H9 (cell line): ENCODE data around the gene APP. TPM values are rescaled to one million over a fixed set of nuclear protein-coding genes. Genes with fewer than 3 reads are reported as not detected.

ENCODE experiments used
- DNase-seq: peaks from one replicate; pipeline ENCODE4 v3.0.0-alpha.2; 2017
- H2AFZ ChIP-seq: one replicate; pipeline ENCODE4 v1.6.1; 2013; ENCODE audit warnings: mild to moderate bottlenecking, low read length, control low read depth, moderate library complexity
- H2AK5ac ChIP-seq: 2 replicates; pipeline ENCODE4 v1.6.1; 2013; ENCODE audit warnings: low read length, control low read depth, mixed read lengths; ENCODE audit not compliant: insufficient read length
- H2BK120ac ChIP-seq: one replicate; pipeline ENCODE4 v1.6.1; 2013; ENCODE audit warnings: low read depth, mild to moderate bottlenecking, low read length, control low read depth, inconsistent platforms; ENCODE audit not compliant: poor library complexity, severe bottlenecking
- H2BK12ac ChIP-seq: 2 replicates; pipeline ENCODE4 v1.6.1; 2013; ENCODE audit warnings: low read length, control low read depth, mixed read lengths, low read depth; ENCODE audit not compliant: insufficient read length
- H2BK15ac ChIP-seq: 2 replicates; pipeline ENCODE4 v1.6.1; 2013; ENCODE audit warnings: low read depth, low read length, control low read depth
- H2BK20ac ChIP-seq: one replicate; pipeline ENCODE4 v1.6.1; 2013; ENCODE audit warnings: low read depth, mild to moderate bottlenecking, low read length, control low read depth, inconsistent platforms; ENCODE audit not compliant: poor library complexity, severe bottlenecking
- H2BK5ac ChIP-seq: 2 replicates; pipeline ENCODE4 v1.6.1; 2013; ENCODE audit warnings: low read length, control low read depth, mixed read lengths; ENCODE audit not compliant: insufficient read length
- H3K14ac ChIP-seq: 2 replicates; pipeline ENCODE4 v1.6.1; 2013; ENCODE audit warnings: low read length, control low read depth; ENCODE audit not compliant: insufficient read depth
- H3K18ac ChIP-seq: 2 replicates; pipeline ENCODE4 v1.6.1; 2013; ENCODE audit warnings: low read depth, mild to moderate bottlenecking, mixed read lengths, low read length, control low read depth; ENCODE audit not compliant: insufficient read length
- H3K23ac ChIP-seq: 2 replicates; pipeline ENCODE4 v1.6.1; 2013; ENCODE audit warnings: low read length, control low read depth, mixed read lengths, low read depth; ENCODE audit not compliant: insufficient read length
- H3K23me2 ChIP-seq: 2 replicates; pipeline ENCODE4 v1.6.1; 2013; ENCODE audit warnings: low read depth, mild to moderate bottlenecking, mixed read lengths, low read length, control low read depth; ENCODE audit not compliant: insufficient read length, poor library complexity, severe bottlenecking
- H3K27ac ChIP-seq: 2 replicates; pipeline ENCODE4 v1.5.1; 2013; ENCODE audit warnings: low read length, control low read depth, mixed read lengths, low read depth; ENCODE audit not compliant: insufficient read length
- H3K27me3 ChIP-seq: 2 replicates; pipeline ENCODE4 v1.6.1; 2013; ENCODE audit warnings: low read length, control low read depth, inconsistent platforms; ENCODE audit not compliant: insufficient read depth
- H3K4ac ChIP-seq: 2 replicates; pipeline ENCODE4 v1.6.1; 2013; ENCODE audit warnings: low read depth, mild to moderate bottlenecking, control low read depth, inconsistent platforms, low read length, moderate library complexity
- H3K4me1 ChIP-seq: 2 replicates; pipeline ENCODE4 v1.6.1; 2013; ENCODE audit warnings: low read length, control low read depth, inconsistent platforms; ENCODE audit not compliant: insufficient read depth
- H3K4me2 ChIP-seq: 2 replicates; pipeline ENCODE4 v1.6.1; 2013; ENCODE audit warnings: low read length, control low read depth, mixed read lengths; ENCODE audit not compliant: insufficient read length, insufficient read depth
- H3K56ac ChIP-seq: 2 replicates; pipeline ENCODE4 v1.6.1; 2013; ENCODE audit warnings: low read depth, mild to moderate bottlenecking, mixed read lengths, low read length, control low read depth; ENCODE audit not compliant: insufficient read length
- H3K79me1 ChIP-seq: 2 replicates; pipeline ENCODE4 v1.6.1; 2013; ENCODE audit warnings: low read depth, mild to moderate bottlenecking, moderate library complexity, low read length, control low read depth, inconsistent platforms; ENCODE audit not compliant: insufficient read depth, poor library complexity, severe bottlenecking
- H3K79me2 ChIP-seq: 2 replicates; pipeline ENCODE4 v1.6.1; 2013; ENCODE audit warnings: low read length, control low read depth, inconsistent platforms; ENCODE audit not compliant: insufficient read depth
- H3K9ac ChIP-seq: 2 replicates; pipeline ENCODE4 v1.6.1; 2013; ENCODE audit warnings: low read length, control low read depth, mixed read lengths; ENCODE audit not compliant: insufficient read length; ENCODE audit errors: extremely low read depth
- H3K9me3 ChIP-seq: one replicate; pipeline ENCODE4 v1.6.1; 2013; ENCODE audit warnings: low read depth, low read length, inconsistent platforms; ENCODE audit not compliant: control insufficient read depth
- H3T11ph ChIP-seq: one replicate; pipeline ENCODE4 v1.6.1; 2013; ENCODE audit warnings: mild to moderate bottlenecking, low read length, control low read depth, inconsistent platforms
- H4K20me1 ChIP-seq: one replicate; pipeline ENCODE4 v1.6.1; 2013; ENCODE audit not compliant: control insufficient read depth, insufficient read length, insufficient read depth
- H4K5ac ChIP-seq: 2 replicates; pipeline ENCODE4 v1.6.1; 2013; ENCODE audit warnings: low read depth, mild to moderate bottlenecking, mixed read lengths, low read length, control low read depth; ENCODE audit not compliant: insufficient read length
- H4K8ac ChIP-seq: replicated peaks from 2 replicates; pipeline ENCODE4 v1.6.1; 2013; ENCODE audit warnings: low read length, control low read depth, mixed read lengths, low read depth; ENCODE audit not compliant: insufficient read length
- H4K91ac ChIP-seq: 2 replicates; pipeline ENCODE4 v1.6.1; 2013; ENCODE audit warnings: low read depth, mild to moderate bottlenecking, moderate library complexity, mixed read lengths, low read length, control low read depth; ENCODE audit not compliant: insufficient read length
- H3K27ac Mint-ChIP-seq, 3 experiments: 2 replicates in 2 of 3; 3 replicates in 1 of 3; pipeline ENCODE4 v1.8.0; 2020 to 2021; ENCODE audit warnings: mixed read lengths in 3 of 3, mild to moderate bottlenecking in 1 of 3, moderate library complexity in 1 of 3
- H3K27me3 Mint-ChIP-seq: 2 replicates; pipeline ENCODE4 v1.8.0; 2021; ENCODE audit warnings: low read depth, mild to moderate bottlenecking, moderate library complexity, mixed read lengths
- H3K36me3 Mint-ChIP-seq, 3 experiments: 2 replicates in 2 of 3; 3 replicates in 1 of 3; pipeline ENCODE4 v1.8.0; 2020 to 2021; ENCODE audit warnings: low read depth in 3 of 3, mixed read lengths in 3 of 3; ENCODE audit not compliant: insufficient read depth in 1 of 3
- H3K4me1 Mint-ChIP-seq, 2 experiments: 2 replicates each; pipeline ENCODE4 v1.8.0; 2020; ENCODE audit warnings: mixed read lengths in 2 of 2
- H3K4me3 Mint-ChIP-seq, 2 experiments: 2 replicates in 1 of 2; 3 replicates in 1 of 2; pipeline ENCODE4 v1.8.0; 2020 to 2021; ENCODE audit warnings: mild to moderate bottlenecking in 2 of 2, mixed read lengths in 2 of 2, moderate library complexity in 1 of 2
- H3K9me3 Mint-ChIP-seq, 2 experiments: 2 replicates in 1 of 2; 3 replicates in 1 of 2; pipeline ENCODE4 v1.8.0; 2020; ENCODE audit warnings: mild to moderate bottlenecking in 2 of 2, mixed read lengths in 2 of 2, moderate library complexity in 1 of 2
- WGBS: extraction: QIAGEN DNeasy Blood & Tissue Kit; methylation state at CpG from one replicate; pipeline ENCODE4 v1.1.7; 2013; ENCODE audit warnings: missing lambda C conversion rate, low lambda C conversion rate, mixed read lengths; ENCODE audit not compliant: insufficient read length; ENCODE audit errors: extremely low coverage; 5-methylcytosine and 5-hydroxymethylcytosine counted together
- total RNA-seq: library from RNA; stranded (reverse); gene quantifications from 2 replicates; pipeline ENCODE4 v1.2.1, GENCODE V29; 2021
- TF ChIP-seq, protein P1 (sequence below): fragments of 200-600 bp; sonication (generic); conservative IDR thresholded peaks from 3 replicates; pipeline ENCODE4 v1.8.0; 2021; ENCODE audit warnings: antibody characterized with exemption, mild to moderate bottlenecking

The APP gene
- total RNA-seq, 1 experiment from 2014 or later, result 380 TPM

DNA sequence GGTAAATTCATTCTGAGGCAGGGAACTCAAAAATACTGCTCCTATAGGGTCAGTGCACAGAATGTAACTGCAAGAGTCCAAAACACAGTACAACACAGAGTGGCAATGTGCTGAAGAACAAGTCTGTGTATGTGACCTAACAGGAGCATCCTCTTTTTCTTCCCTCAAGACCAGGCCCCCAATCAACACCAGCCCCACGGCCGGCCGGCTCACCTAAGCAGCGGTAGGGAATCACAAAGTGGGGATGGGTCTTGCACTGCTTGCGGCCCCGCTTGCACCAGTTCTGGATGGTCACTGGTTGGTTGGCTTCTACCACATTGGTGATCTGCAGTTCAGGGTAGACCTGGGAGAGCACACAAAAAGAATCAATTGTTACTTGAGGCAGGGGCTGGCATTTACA, 80.8 kb downstream of the APP start:
- Histone ChIP-seq H2BK12ac (no peak overlapping the region), H3K27me3 (no peaks in the 10 kb centered on the region), H3K4me1 (peaks cover 9% of the 10 kb centered on the region; the same call in 1 of the 2 replicates), H2BK20ac (no peak overlapping the region), H3K4me2 (no peak overlapping the region), H3K56ac (no peak overlapping the region), H3K18ac (no peak overlapping the region), H2BK5ac (no peak overlapping the region), H3K79me1 (peaks cover 5% of the 10 kb centered on the region), H3K9me3 (no peaks in the 10 kb centered on the region), H3K23me2 (no peaks in the 10 kb centered on the region), H3K79me2 (peaks cover 22% of the 10 kb centered on the region; the same call in 1 of the 2 replicates), H2BK15ac (no peak overlapping the region), H3K14ac (no peak overlapping the region; the same call in 1 of the 2 replicates), H4K91ac (no peak overlapping the region), H3K27ac (no peak overlapping the region), H2AFZ (no peak overlapping the region), H3T11ph (no peak overlapping the region), H2AK5ac (no peak overlapping the region), H3K23ac (no peak overlapping the region), H4K8ac (no peak overlapping the region), H2BK120ac (no peak overlapping the region), H4K5ac (no peak overlapping the region), H3K9ac (no peak overlapping the region), H4K20me1 (no peaks in the 10 kb centered on the region), H3K4ac (no peak overlapping the region)
- Mint-ChIP-seq H3K4me1 (peaks cover 35 to 44% of the 10 kb centered on the region in 2 experiments), H3K4me3 (no peak overlapping the region), H3K27ac (peak overlapping the region in 1 of 3 experiments; percentile 70; a peak in 1 of 7 replicates), H3K36me3 (peaks cover 24 to 42% (median 38%) of the 10 kb centered on the region in 3 experiments), H3K27me3 (no peaks in the 10 kb centered on the region), H3K9me3 (no peaks in the 10 kb centered on the region)
- TF ChIP-seq, protein P1, sequence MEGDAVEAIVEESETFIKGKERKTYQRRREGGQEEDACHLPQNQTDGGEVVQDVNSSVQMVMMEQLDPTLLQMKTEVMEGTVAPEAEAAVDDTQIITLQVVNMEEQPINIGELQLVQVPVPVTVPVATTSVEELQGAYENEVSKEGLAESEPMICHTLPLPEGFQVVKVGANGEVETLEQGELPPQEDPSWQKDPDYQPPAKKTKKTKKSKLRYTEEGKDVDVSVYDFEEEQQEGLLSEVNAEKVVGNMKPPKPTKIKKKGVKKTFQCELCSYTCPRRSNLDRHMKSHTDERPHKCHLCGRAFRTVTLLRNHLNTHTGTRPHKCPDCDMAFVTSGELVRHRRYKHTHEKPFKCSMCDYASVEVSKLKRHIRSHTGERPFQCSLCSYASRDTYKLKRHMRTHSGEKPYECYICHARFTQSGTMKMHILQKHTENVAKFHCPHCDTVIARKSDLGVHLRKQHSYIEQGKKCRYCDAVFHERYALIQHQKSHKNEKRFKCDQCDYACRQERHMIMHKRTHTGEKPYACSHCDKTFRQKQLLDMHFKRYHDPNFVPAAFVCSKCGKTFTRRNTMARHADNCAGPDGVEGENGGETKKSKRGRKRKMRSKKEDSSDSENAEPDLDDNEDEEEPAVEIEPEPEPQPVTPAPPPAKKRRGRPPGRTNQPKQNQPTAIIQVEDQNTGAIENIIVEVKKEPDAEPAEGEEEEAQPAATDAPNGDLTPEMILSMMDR, result no peak
- no CpG with 5 or more reads among the region's 6 CpGs for WGBS
- no peak for DNase-seq
